ENCODE measurements around the gene MSLN. TPM values are rescaled to one million over a fixed set of nuclear protein-coding genes. Genes with fewer than 3 reads are reported as not detected.
A peak's percentile ranks its signal among the peaks of the same experiment; 100 is the strongest.

MSLN gene
- total and polyA plus RNA-seq, 2 donors = 0.61 to 2.6 TPM

GRCh38 chr16:716200-716568 is 44.4 kb upstream of the MSLN start:
- no peaks in the 10 kb centered on the region for H3K36me3 ChIP-seq (ENCODE audit: control insufficient read depth in 2 of 2, insufficient read depth in 2 of 2, low read length in 1 of 2)
- peaks cover 4 to 53% of the 10 kb centered on the region in 2 donors for H3K27me3 ChIP-seq (ENCODE audit: control insufficient read depth in 2 of 2, insufficient read depth in 1 of 2, low read length in 1 of 2)
- H3K4me1 ChIP-seq (ENCODE audit: control insufficient read depth in 2 of 2, insufficient read depth in 2 of 2, low read length in 2 of 2) = peaks cover 33 to 55% of the 10 kb centered on the region in 2 donors
- H3K27ac ChIP-seq (ENCODE audit: low read depth in 1 of 2, low read length in 1 of 2) = no peak overlapping the region
- no peak for DNase-seq (ENCODE audit: low read depth in 6 of 9, low spot score in 9 of 9)
- H3K9me3 ChIP-seq (ENCODE audit: control insufficient read depth in 2 of 2, insufficient read depth in 1 of 2, low read length in 1 of 2) = peaks cover 0 to 3% of the 10 kb centered on the region in 2 donors
- WGBS = 47% methylated on average over 12 of the region's 12 CpGs
- peak overlapping the region; percentile 19 to 88 for H3K4me3 ChIP-seq (ENCODE audit: low read length in 2 of 2)

DNA sequence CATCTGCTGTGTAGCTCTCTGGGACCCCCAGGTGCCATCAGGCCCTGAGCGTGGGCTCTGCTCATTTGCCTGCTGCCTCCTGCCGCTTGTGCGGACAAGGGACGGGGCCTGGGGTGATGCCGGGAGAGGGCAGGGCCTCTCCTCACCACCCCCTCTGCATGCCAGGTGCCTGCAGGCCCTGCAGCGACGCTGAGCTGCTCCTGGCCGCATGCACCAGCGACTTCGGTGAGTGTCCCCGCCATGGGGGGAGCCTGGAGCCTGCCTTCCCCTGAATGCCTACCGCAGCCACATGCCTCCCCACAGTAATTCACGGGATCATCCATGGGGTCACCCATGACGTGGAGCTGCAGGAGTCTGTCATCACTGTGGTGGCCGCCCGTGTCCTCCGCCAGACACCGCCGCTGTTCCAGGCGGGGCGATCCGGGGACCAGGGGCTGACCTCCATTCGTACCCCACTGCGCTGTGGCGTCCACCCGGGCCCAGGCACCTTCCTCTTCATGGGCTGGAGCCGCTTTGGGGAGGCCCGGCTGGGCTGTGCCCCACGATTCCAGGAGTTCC is 43.7 kb upstream of the MSLN start:
- H3K4me3 ChIP-seq (ENCODE audit: low read length in 2 of 2) = no peak overlapping the region
- DNase-seq (ENCODE audit: low read depth in 6 of 9, low spot score in 9 of 9) = no peak
- H3K9me3 ChIP-seq (ENCODE audit: control insufficient read depth in 2 of 2, insufficient read depth in 1 of 2, low read length in 1 of 2) = peaks cover 0 to 8% of the 10 kb centered on the region in 2 donors
- peaks cover 4 to 49% of the 10 kb centered on the region in 2 donors for H3K27me3 ChIP-seq (ENCODE audit: control insufficient read depth in 2 of 2, insufficient read depth in 1 of 2, low read length in 1 of 2)
- peaks cover 36 to 60% of the 10 kb centered on the region in 2 donors for H3K4me1 ChIP-seq (ENCODE audit: control insufficient read depth in 2 of 2, insufficient read depth in 2 of 2, low read length in 2 of 2)
- H3K36me3 ChIP-seq (ENCODE audit: control insufficient read depth in 2 of 2, insufficient read depth in 2 of 2, low read length in 1 of 2) = no peaks in the 10 kb centered on the region
- H3K27ac ChIP-seq (ENCODE audit: low read depth in 1 of 2, low read length in 1 of 2) = no peak overlapping the region
- WGBS = 94% methylated on average over 28 of the region's 29 CpGs

DNA sequence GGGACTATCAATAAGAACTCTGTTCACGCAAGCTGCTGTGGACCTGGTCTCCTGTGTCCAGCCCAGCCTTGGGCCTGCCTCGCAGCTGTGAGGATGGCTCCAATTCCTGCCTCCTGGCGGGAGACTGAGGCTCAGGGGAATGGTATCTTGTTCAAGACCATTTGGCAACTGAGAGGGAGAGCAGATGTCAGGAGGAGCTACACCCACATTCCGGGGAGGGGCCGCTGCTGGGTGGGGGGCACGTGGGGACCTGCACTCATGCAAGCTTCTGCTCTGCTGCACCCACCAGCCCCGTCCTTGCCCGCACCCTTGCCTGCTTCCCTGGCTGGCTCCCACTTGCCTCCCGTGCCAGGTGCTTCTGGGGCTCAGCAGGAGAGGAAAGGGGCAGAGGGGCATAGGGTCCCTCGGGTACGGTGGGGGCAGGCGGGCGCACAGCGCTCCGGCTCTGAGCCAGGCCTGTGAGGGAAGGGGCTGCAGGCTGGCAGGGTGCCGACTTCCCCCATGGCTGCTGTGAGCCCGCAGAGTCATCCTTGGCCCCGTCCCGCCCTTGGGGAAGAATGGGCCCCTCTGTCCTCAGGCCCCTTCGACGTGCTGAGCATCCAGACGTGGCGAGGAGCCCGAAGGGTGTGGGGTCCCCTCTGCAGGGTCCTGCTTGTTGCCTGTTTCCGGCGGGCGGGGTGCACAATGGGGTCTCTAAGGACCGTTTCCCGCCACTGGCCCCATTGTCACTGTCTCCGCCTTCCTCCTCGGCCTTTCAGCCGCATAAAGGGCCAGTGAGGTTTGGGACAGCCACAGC is 42.9 kb upstream of the MSLN start:
- H3K4me3 ChIP-seq (ENCODE audit: low read length in 2 of 2) = no peak overlapping the region
- H3K27me3 ChIP-seq (ENCODE audit: control insufficient read depth in 2 of 2, insufficient read depth in 1 of 2, low read length in 1 of 2) = peaks cover 4 to 49% of the 10 kb centered on the region in 2 donors
- no peak for DNase-seq (ENCODE audit: low read depth in 6 of 9, low spot score in 9 of 9)
- peaks cover 44 to 68% of the 10 kb centered on the region in 2 donors for H3K4me1 ChIP-seq (ENCODE audit: control insufficient read depth in 2 of 2, insufficient read depth in 2 of 2, low read length in 2 of 2)
- H3K36me3 ChIP-seq (ENCODE audit: control insufficient read depth in 2 of 2, insufficient read depth in 2 of 2, low read length in 1 of 2) = no peaks in the 10 kb centered on the region
- 89% methylated on average over 32 of the region's 32 CpGs for WGBS
- H3K27ac ChIP-seq (ENCODE audit: low read depth in 1 of 2, low read length in 1 of 2) = no peak overlapping the region
- peaks cover 0 to 12% of the 10 kb centered on the region in 2 donors for H3K9me3 ChIP-seq (ENCODE audit: control insufficient read depth in 2 of 2, insufficient read depth in 1 of 2, low read length in 1 of 2)

DNA sequence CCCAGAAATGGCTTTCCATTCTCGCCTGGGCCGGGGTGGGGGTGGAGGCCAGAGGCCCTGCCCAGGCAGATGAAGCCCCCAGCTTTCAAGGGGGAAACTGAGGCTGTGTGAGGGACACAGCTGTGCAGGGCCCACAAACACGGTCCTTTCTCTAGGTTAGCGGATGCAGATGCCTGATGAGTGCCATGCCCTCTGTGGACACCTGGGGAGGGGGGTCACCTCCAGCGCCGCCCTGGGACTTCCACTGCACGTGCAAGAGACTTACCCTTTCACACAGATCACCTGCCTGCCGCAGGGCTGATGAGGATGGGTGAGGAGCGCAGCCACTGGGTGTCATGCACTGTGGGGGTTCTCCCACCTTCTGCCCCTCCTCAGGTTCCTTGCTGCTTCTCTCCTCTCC is 42.1 kb upstream of the MSLN start:
- no peaks in the 10 kb centered on the region for H3K36me3 ChIP-seq (ENCODE audit: control insufficient read depth in 2 of 2, insufficient read depth in 2 of 2, low read length in 1 of 2)
- peaks cover 4 to 45% of the 10 kb centered on the region in 2 donors for H3K27me3 ChIP-seq (ENCODE audit: control insufficient read depth in 2 of 2, insufficient read depth in 1 of 2, low read length in 1 of 2)
- H3K4me1 ChIP-seq (ENCODE audit: control insufficient read depth in 2 of 2, insufficient read depth in 2 of 2, low read length in 2 of 2) = peaks cover 52 to 76% of the 10 kb centered on the region in 2 donors
- 96% methylated on average over 9 of the region's 9 CpGs for WGBS
- no peak overlapping the region for H3K27ac ChIP-seq (ENCODE audit: low read depth in 1 of 2, low read length in 1 of 2)
- H3K4me3 ChIP-seq (ENCODE audit: low read length in 2 of 2) = no peak overlapping the region
- peaks cover 0 to 12% of the 10 kb centered on the region in 2 donors for H3K9me3 ChIP-seq (ENCODE audit: control insufficient read depth in 2 of 2, insufficient read depth in 1 of 2, low read length in 1 of 2)
- DNase-seq (ENCODE audit: low read depth in 6 of 9, low spot score in 9 of 9) = no peak

DNA sequence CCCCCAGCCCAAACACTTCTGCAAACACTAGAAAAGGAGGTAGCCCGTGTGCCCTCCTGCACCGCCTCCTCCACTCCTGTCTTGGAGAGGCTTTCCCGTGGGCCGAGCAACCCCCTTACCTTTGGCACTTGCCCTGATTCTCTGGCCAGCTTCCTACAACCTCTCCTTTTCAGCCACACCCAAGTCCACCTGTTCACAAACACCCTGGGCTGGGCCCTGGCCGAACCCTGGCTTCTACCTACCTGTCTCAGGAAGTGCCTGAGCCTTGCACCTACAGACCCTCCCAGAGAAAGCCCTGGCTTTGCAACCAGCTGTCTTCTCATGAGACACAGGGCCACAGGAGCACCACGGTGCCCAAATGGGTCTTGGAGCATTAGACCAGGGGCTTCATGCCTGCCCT is 41.6 kb upstream of the MSLN start:
- H3K27ac ChIP-seq (ENCODE audit: low read depth in 1 of 2, low read length in 1 of 2) = peak overlapping the region; percentile 77 to 99
- H3K27me3 ChIP-seq (ENCODE audit: control insufficient read depth in 2 of 2, insufficient read depth in 1 of 2, low read length in 1 of 2) = peaks cover 2 to 41% of the 10 kb centered on the region in 2 donors
- 92% methylated on average over 6 of the region's 6 CpGs for WGBS
- no peaks in the 10 kb centered on the region for H3K36me3 ChIP-seq (ENCODE audit: control insufficient read depth in 2 of 2, insufficient read depth in 2 of 2, low read length in 1 of 2)
- peaks cover 0 to 12% of the 10 kb centered on the region in 2 donors for H3K9me3 ChIP-seq (ENCODE audit: control insufficient read depth in 2 of 2, insufficient read depth in 1 of 2, low read length in 1 of 2)
- no peak for DNase-seq (ENCODE audit: low read depth in 6 of 9, low spot score in 9 of 9)
- peaks cover 56 to 80% of the 10 kb centered on the region in 2 donors for H3K4me1 ChIP-seq (ENCODE audit: control insufficient read depth in 2 of 2, insufficient read depth in 2 of 2, low read length in 2 of 2)
- H3K4me3 ChIP-seq (ENCODE audit: low read length in 2 of 2) = peak overlapping the region; percentile 23 to 93

DNA sequence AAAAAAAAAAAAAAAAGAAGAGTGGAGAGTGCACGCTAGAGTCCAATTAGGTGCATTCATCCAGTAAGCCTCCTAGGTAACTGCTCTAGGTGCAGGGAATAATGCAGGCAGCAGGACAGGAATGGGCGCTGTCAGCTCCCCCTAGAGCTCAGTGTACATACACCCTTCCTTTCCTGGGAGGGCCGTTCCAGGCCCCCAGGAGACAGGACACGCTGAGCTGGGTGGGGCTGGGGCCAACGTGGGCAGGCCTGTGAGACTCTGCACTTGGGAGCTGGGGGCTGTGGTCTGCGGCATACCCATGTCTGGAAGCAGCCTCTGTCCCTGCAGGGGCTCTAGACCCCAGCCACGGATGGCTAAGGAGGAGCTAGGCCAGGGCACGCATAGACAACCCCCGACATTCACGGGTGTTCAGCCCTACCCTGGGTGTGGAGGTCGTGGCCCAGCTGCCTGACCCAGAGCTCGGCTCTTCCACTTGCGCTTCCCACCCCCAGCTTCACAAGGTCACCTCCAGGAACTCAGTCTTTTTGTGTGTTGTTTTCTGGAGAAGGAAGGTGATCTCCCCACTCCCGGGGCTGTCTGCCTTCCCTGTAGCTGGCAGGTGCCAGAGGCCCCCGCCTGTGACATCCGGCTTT is 40.6 kb upstream of the MSLN start:
- Histone ChIP-seq H3K4me1 (ENCODE audit: control insufficient read depth in 2 of 2, insufficient read depth in 2 of 2, low read length in 2 of 2) (peaks cover 56 to 82% of the 10 kb centered on the region in 2 donors), H3K9me3 (ENCODE audit: control insufficient read depth in 2 of 2, insufficient read depth in 1 of 2, low read length in 1 of 2) (peaks cover 0 to 22% of the 10 kb centered on the region in 2 donors), H3K27ac (ENCODE audit: low read depth in 1 of 2, low read length in 1 of 2) (peak overlapping the region; percentile 97 to 99), H3K4me3 (ENCODE audit: low read length in 2 of 2) (peak overlapping the region; percentile 71 to 93), H3K36me3 (ENCODE audit: control insufficient read depth in 2 of 2, insufficient read depth in 2 of 2, low read length in 1 of 2) (peaks cover 0 to 3% of the 10 kb centered on the region in 2 donors), H3K27me3 (ENCODE audit: control insufficient read depth in 2 of 2, insufficient read depth in 1 of 2, low read length in 1 of 2) (peaks cover 0 to 35% of the 10 kb centered on the region in 2 donors)
- peak in 2 of 9 donors; percentile 67 to 85 for DNase-seq (ENCODE audit: low read depth in 6 of 9, low spot score in 9 of 9)
- WGBS = 4% methylated on average over 16 of the region's 16 CpGs

DNA sequence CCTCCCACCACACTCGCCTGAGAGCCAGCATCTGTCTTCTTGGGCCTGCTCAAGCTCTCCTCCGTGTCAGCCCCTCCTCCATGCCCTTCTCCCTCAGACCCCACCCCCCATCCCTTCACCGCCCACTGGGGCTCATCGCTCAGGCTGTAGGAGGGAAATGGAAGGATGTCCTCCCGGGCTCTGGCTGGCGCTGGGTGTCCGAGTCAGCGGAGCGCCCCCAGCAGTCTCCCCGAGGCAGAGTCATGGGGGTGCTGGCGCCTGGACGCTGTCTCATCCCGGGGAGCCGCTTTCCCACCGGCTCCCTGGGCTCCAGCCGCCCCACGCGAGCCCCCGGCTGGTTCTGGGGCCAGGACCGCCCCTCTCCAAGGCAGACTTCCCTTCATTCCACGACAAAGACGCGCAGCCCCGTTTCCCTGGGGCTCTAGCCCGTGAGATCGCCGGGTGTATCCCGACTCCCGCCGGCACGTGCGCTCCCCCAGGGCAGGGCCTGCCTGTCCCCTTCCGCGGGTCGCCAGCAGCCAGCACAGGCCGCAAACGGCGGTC is 40.0 kb upstream of the MSLN start:
- Histone ChIP-seq H3K27me3 (ENCODE audit: control insufficient read depth in 2 of 2, insufficient read depth in 1 of 2, low read length in 1 of 2) (peaks cover 0 to 33% of the 10 kb centered on the region in 2 donors), H3K9me3 (ENCODE audit: control insufficient read depth in 2 of 2, insufficient read depth in 1 of 2, low read length in 1 of 2) (peaks cover 0 to 24% of the 10 kb centered on the region in 2 donors), H3K4me3 (ENCODE audit: low read length in 2 of 2) (peak overlapping the region; percentile 71 to 93), H3K4me1 (ENCODE audit: control insufficient read depth in 2 of 2, insufficient read depth in 2 of 2, low read length in 2 of 2) (peaks cover 60 to 88% of the 10 kb centered on the region in 2 donors), H3K36me3 (ENCODE audit: control insufficient read depth in 2 of 2, insufficient read depth in 2 of 2, low read length in 1 of 2) (peaks cover 0 to 3% of the 10 kb centered on the region in 2 donors), H3K27ac (ENCODE audit: low read depth in 1 of 2, low read length in 1 of 2) (peak overlapping the region; percentile 97 to 99)
- WGBS = under 1% methylated on average over 38 of the region's 38 CpGs
- DNase-seq (ENCODE audit: low read depth in 6 of 9, low spot score in 9 of 9) = peak in 5 of 9 donors; percentile 67 to 93 (median 84)

DNA sequence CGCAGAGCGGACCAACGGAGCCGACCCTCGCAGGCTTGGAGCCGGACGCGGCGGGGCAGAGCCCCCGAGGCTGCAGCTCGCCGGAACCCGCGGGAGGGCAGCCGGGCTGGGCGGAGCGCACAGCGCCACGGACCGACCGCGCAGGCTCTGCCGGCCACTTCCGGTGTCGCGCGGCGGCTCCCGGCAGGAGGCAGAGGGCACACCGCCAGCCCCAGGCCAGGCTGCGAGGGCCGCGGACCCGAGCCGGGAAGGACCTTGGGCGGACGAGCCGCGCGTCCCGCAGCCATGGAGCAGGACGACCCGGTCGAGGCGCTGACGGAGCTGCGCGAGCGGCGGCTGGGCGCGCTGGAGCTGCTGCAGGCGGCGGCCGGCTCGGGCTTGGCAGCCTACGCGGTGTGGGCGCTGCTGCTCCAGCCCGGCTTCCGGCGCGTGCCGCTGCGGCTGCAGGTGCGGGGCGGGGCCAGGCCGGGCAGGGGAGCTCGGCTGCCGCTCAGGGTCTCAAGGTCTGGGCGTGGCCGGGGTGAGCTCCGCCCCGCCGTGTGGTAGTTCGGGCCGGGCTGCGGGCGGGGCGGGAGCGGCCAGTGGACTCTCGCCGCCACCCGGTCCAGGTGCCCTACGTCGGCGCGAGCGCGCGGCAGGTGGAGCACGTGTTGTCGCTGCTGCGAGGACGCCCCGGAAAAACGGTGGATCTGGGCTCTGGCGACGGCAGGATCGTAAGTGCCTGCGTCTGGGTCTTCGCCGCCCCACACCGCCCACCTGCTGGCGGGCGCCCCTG is 39.4 kb upstream of the MSLN start, which contains the start of gene ANTKMT:
TSS of gene ANTKMT (plus strand) at position 157 of the 775 bp plus-strand sequence. CDS start at position 286, 129 bp downstream.
- Histone ChIP-seq H3K4me1 (ENCODE audit: control insufficient read depth in 2 of 2, insufficient read depth in 2 of 2, low read length in 2 of 2) (peaks cover 62 to 90% of the 10 kb centered on the region in 2 donors), H3K27ac (ENCODE audit: low read depth in 1 of 2, low read length in 1 of 2) (peak within 1 kb of the TSS; percentile 97 to 99), H3K4me3 (ENCODE audit: low read length in 2 of 2) (peak within 1 kb of the TSS; percentile 71 to 93), H3K27me3 (ENCODE audit: control insufficient read depth in 2 of 2, insufficient read depth in 1 of 2, low read length in 1 of 2) (peaks cover 0 to 34% of the 10 kb centered on the region in 2 donors), H3K9me3 (ENCODE audit: control insufficient read depth in 2 of 2, insufficient read depth in 1 of 2, low read length in 1 of 2) (peaks cover 0 to 24% of the 10 kb centered on the region in 2 donors), H3K36me3 (ENCODE audit: control insufficient read depth in 2 of 2, insufficient read depth in 2 of 2, low read length in 1 of 2) (peaks cover 0 to 3% of the 10 kb centered on the region in 2 donors)
- DNase-seq (ENCODE audit: low read depth in 6 of 9, low spot score in 9 of 9) = peak in 7 of 9 donors; percentile 61 to 95 (median 89)
- WGBS = under 1% methylated on average over 106 of the region's 106 CpGs
